MM.1S (cell line): ENCODE measurements around the gene NCOA3.
"Not testable (repeated sequence)": the region's sequence is repeated elsewhere in the genome, so short reads cannot be mapped to it uniquely, and the experiment has no call there.

ENCODE experiments used
- DNase-seq: peaks from one replicate; pipeline ENCODE4 v3.0.0-alpha.2; 2015
- H2AFZ ChIP-seq: fragments of 300-600 bp; sonication (generic); 2 replicates; pipeline ENCODE4 v1.6.0; 2016; ENCODE audit warnings: antibody characterized with exemption, low read length
- H3F3A ChIP-seq: fragments of 300-600 bp; sonication (generic); 2 replicates; pipeline ENCODE4 v1.6.1; 2016; ENCODE audit warnings: mild to moderate bottlenecking, antibody characterized with exemption, low read length, moderate library complexity, mixed read lengths; ENCODE audit not compliant: insufficient read depth
- H3K27ac ChIP-seq: fragments of 300-600 bp; sonication (generic); 2 replicates; pipeline ENCODE4 v1.5.1; 2016; ENCODE audit warnings: mild to moderate bottlenecking, low read length
- H3K27me3 ChIP-seq: fragments of 300-600 bp; sonication (generic); replicated peaks from 2 replicates; pipeline ENCODE4 v1.6.0; 2016; ENCODE audit warnings: low read length; ENCODE audit not compliant: insufficient read depth
- H3K36me3 ChIP-seq: fragments of 300-600 bp; sonication (generic); replicated peaks from 2 replicates; pipeline ENCODE4 v1.6.1; 2016; ENCODE audit warnings: mild to moderate bottlenecking, low read length, mixed read lengths; ENCODE audit not compliant: insufficient read depth
- H3K4me1 ChIP-seq: fragments of 300-600 bp; sonication (generic); 2 replicates; pipeline ENCODE4 v1.6.1; 2016; ENCODE audit warnings: low read length, mixed read lengths
- H3K4me2 ChIP-seq: fragments of 300-600 bp; sonication (generic); 2 replicates; pipeline ENCODE4 v1.6.0; 2016; ENCODE audit warnings: low read depth, low read length
- H3K4me3 ChIP-seq: fragments of 300-600 bp; sonication (generic); 2 replicates; pipeline ENCODE4 v1.5.1; 2016; ENCODE audit warnings: low read length, mixed read lengths
- H3K79me2 ChIP-seq: fragments of 300-600 bp; sonication (generic); 2 replicates; pipeline ENCODE4 v1.6.1; 2016; ENCODE audit warnings: mixed run types, low read length, mixed read lengths
- H3K9ac ChIP-seq: fragments of 300-600 bp; sonication (generic); 2 replicates; pipeline ENCODE4 v1.6.1; 2016; ENCODE audit warnings: low read length, mixed read lengths
- H3K9me2 ChIP-seq: fragments of 300-600 bp; sonication (generic); replicated peaks from 2 replicates; pipeline ENCODE4 v1.6.1; 2016; ENCODE audit warnings: mild to moderate bottlenecking, low read length, mixed read lengths; ENCODE audit not compliant: insufficient read depth
- H3K9me3 ChIP-seq: fragments of 300-600 bp; sonication (generic); replicated peaks from 2 replicates; pipeline ENCODE4 v1.6.1; 2016; ENCODE audit warnings: mild to moderate bottlenecking, low read length, mixed read lengths; ENCODE audit not compliant: insufficient read depth
- H4K20me1 ChIP-seq: fragments of 300-600 bp; sonication (generic); 2 replicates; pipeline ENCODE4 v1.6.1; 2016; ENCODE audit warnings: mild to moderate bottlenecking, low read length, moderate library complexity, mixed read lengths; ENCODE audit not compliant: insufficient read depth
- CTCF ChIP-seq: fragments of 300-600 bp; sonication (generic); IDR thresholded peaks from 2 replicates; pipeline ENCODE4 v1.5.1; 2016; ENCODE audit warnings: antibody characterized with exemption, low read length, mixed read lengths
- EZH2 ChIP-seq: fragments of 300-600 bp; sonication (generic); optimal IDR thresholded peaks from 2 replicates; pipeline ENCODE3; 2017; ENCODE audit warnings: low read depth, mild to moderate bottlenecking, antibody characterized with exemption, low read length, mixed read lengths
- EZH2phosphoT487 ChIP-seq: fragments of 300-600 bp; sonication (generic); IDR thresholded peaks from 2 replicates; pipeline ENCODE4 v1.6.1; 2018; ENCODE audit warnings: antibody characterized with exemption, low read length

Gene NCOA3

GRCh38 chr20:47496118-47496517 is 5.6 kb upstream of the NCOA3 start:
- Histone ChIP-seq H3K9me3 (no peaks in the 10 kb centered on the region), H3K9ac (no peak overlapping the region), H2AFZ (no peak overlapping the region), H3K27ac (no peak overlapping the region), H4K20me1 (no peaks in the 10 kb centered on the region), H3K27me3 (no peaks in the 10 kb centered on the region), H3K4me2 (no peak overlapping the region), H3K4me1 (peaks cover 31% of the 10 kb centered on the region), H3F3A (peaks cover 20% of the 10 kb centered on the region), H3K4me3 (no peak overlapping the region), H3K79me2 (0 out of 2 replicates have a peak, but pooled peaks cover 2% of the 10 kb centered on the region), H3K9me2 (no peaks in the 10 kb centered on the region), H3K36me3 (no peaks in the 10 kb centered on the region)
- TF ChIP-seq EZH2 (no peak), CTCF (no peak), EZH2phosphoT487 (no peak)
- DNase-seq = no peak

GRCh38 chr20:47498606-47499005 is 3.1 kb upstream of the NCOA3 start:
- peaks cover 16% of the 10 kb centered on the region for H3K4me1 ChIP-seq
- no peak overlapping the region for H3K27ac ChIP-seq
- no peaks in the 10 kb centered on the region for H3K9me2 ChIP-seq
- TF ChIP-seq EZH2phosphoT487 (no peak), CTCF (no peak), EZH2 (no peak)
- peaks cover 26% of the 10 kb centered on the region for H3K79me2 ChIP-seq
- H3K9me3 ChIP-seq = no peaks in the 10 kb centered on the region
- no peaks in the 10 kb centered on the region for H3K36me3 ChIP-seq
- no peak overlapping the region for H2AFZ ChIP-seq
- no peak overlapping the region for H3K9ac ChIP-seq
- no peak for DNase-seq
- no peaks in the 10 kb centered on the region for H3K27me3 ChIP-seq
- H3K4me2 ChIP-seq = no peak overlapping the region
- no peak overlapping the region for H3K4me3 ChIP-seq
- H4K20me1 ChIP-seq = peaks cover 7% of the 10 kb centered on the region; the same call in 1 of the 2 replicates
- H3F3A ChIP-seq = peaks cover 30% of the 10 kb centered on the region

- peaks cover 10% of the 10 kb centered on the region; the same call in 1 of the 2 replicates for H4K20me1 ChIP-seq
- H3K27ac ChIP-seq = no peak overlapping the region
- TF ChIP-seq EZH2phosphoT487 = no peak
- TF ChIP-seq CTCF = no peak
- TF ChIP-seq EZH2 = no peak
- H3K4me2 ChIP-seq = no peak overlapping the region
- H3K4me3 ChIP-seq = no peak overlapping the region
- no peaks in the 10 kb centered on the region for H3K9me3 ChIP-seq
- no peak for DNase-seq
- peaks cover 30% of the 10 kb centered on the region for H3K79me2 ChIP-seq
- peaks cover 12% of the 10 kb centered on the region for H3K4me1 ChIP-seq
- H3K9ac ChIP-seq = no peak overlapping the region
- no peaks in the 10 kb centered on the region for H3K36me3 ChIP-seq
- no peaks in the 10 kb centered on the region for H3K27me3 ChIP-seq
- H2AFZ ChIP-seq = no peak overlapping the region
- H3F3A ChIP-seq = peaks cover 29% of the 10 kb centered on the region
- no peaks in the 10 kb centered on the region for H3K9me2 ChIP-seq
Measured at GRCh38 chr20:47499053-47499452, 2.6 kb upstream of the NCOA3 start.

- H3K9me2 ChIP-seq, H3K27me3 ChIP-seq, H3K4me3 ChIP-seq, H2AFZ ChIP-seq, H3K27ac ChIP-seq, DNase-seq, H3K9me3 ChIP-seq, H3K9ac ChIP-seq, H3K36me3 ChIP-seq, H4K20me1 ChIP-seq, H3K4me1 ChIP-seq: not testable (repeated sequence)
- H3K79me2 ChIP-seq = peaks cover 40% of the 10 kb centered on the region
- peak overlapping the region; percentile 91; the same call in 1 of the 2 replicates for H3K4me2 ChIP-seq
- peaks cover 28% of the 10 kb centered on the region for H3F3A ChIP-seq
Measured at GRCh38 chr20:47500082-47500481, 1.6 kb upstream of the NCOA3 start.
